Measurements from ENCODE around the gene SPTB. TPM values are rescaled to one million over a fixed set of nuclear protein-coding genes. Genes with fewer than 3 reads are reported as not detected.

SPTB gene
- total and polyA plus RNA-seq, 5 experiments from 2014 or later, result 0.14 TPM; not detected in 4

GRCh38 chr14:64730061-64730440 is 149.7 kb downstream of the SPTB start:
- Mint-ChIP-seq H3K9me3 (no peaks in the 10 kb centered on the region), H3K4me3 (no peak overlapping the region), H3K4me1 (peaks cover 6 to 45% (median 11%) of the 10 kb centered on the region in 4 donors), H3K36me3 (no peaks in the 10 kb centered on the region), H3K27me3 (no peaks in the 10 kb centered on the region), H3K27ac (peak overlapping the region in 4 of 10 donors; percentile 25 to 82 (median 53))
- no peak for ATAC-seq
- POLR2A ChIA-PET, result no interaction called here
- DNase-seq, result peak in 1 of 10 donors; percentile 53

DNA sequence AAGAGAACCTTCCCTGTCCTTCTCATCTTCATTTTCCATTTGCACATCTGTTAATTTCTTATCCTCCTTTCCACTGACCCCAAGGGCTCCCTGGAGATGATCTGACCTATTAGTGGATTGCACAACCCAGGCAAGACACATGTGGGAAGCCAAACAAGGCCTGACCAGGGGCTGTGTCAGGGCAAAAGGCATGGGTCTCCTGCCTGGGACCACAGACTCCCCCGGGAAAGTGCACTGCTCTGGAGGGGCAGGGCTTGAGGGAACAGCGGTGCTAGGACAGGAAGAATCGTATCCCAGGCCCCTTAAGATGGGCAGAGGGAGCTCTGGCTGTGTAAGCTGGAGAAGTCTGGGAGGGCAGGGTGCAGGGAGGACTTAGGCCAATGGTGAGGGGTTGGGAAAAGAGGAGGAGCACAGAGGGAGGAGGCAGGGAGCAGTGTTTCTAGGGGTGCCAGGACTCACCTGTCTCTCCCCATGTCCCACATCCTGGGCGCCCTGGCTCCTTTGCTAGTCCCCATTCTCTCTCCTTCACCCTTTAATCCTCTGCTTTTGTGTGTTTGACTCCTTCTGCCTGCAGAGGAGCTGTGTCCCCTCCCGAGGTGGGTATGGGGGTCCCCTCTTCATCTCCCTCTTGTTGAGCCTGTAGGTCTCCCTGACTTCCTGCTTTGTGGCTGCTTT is 150.2 kb downstream of the SPTB start:
- Mint-ChIP-seq H3K27me3 (no peaks in the 10 kb centered on the region), H3K4me1 (peaks cover 8 to 45% (median 12%) of the 10 kb centered on the region in 4 donors)
- POLR2A ChIA-PET, result no interaction called here

GRCh38 chr14:64728856-64729255 is 150.9 kb downstream of the SPTB start:
- Mint-ChIP-seq H3K4me1 (peaks cover 9 to 47% (median 18%) of the 10 kb centered on the region in 4 donors), H3K36me3 (no peaks in the 10 kb centered on the region), H3K4me3 (no peak overlapping the region), H3K27me3 (no peaks in the 10 kb centered on the region), H3K9me3 (no peaks in the 10 kb centered on the region), H3K27ac (peak overlapping the region in 1 of 10 donors; percentile 43)
- DNase-seq (peak in 1 of 10 donors; percentile 45), ATAC-seq (no peak)
- POLR2A ChIA-PET, result no interaction called here

More for the DNA sequence above, 150.2 kb downstream of the SPTB start:
- ATAC-seq (no peak), DNase-seq (peak in 1 of 10 donors; percentile 56)
- Mint-ChIP-seq H3K4me3 (no peak overlapping the region), H3K36me3 (no peaks in the 10 kb centered on the region), H3K27ac (peak overlapping the region in 5 of 10 donors; percentile 25 to 82 (median 65)), H3K9me3 (no peaks in the 10 kb centered on the region)

GRCh38 chr14:64728106-64728505 is 151.6 kb downstream of the SPTB start:
- Mint-ChIP-seq H3K27ac (peak overlapping the region in 2 of 10 donors; percentile 10 to 79), H3K4me1 (peaks cover 9 to 50% (median 24%) of the 10 kb centered on the region in 4 donors), H3K4me3 (no peak overlapping the region), H3K9me3 (no peaks in the 10 kb centered on the region), H3K27me3 (no peaks in the 10 kb centered on the region), H3K36me3 (no peaks in the 10 kb centered on the region)
- POLR2A ChIA-PET, result no interaction called here
- DNase-seq (peak in 1 of 10 donors; percentile 45), ATAC-seq (no peak)

- H3K27me3 Mint-ChIP-seq, result no peaks in the 10 kb centered on the region
- peak overlapping the region in 1 of 10 donors; percentile 10 for H3K27ac Mint-ChIP-seq
- POLR2A ChIA-PET, result no interaction called here
- H3K9me3 Mint-ChIP-seq, result no peaks in the 10 kb centered on the region
- no peak overlapping the region for H3K4me3 Mint-ChIP-seq
- ATAC-seq (no peak), DNase-seq (peak in 1 of 10 donors; percentile 51)
- H3K36me3 Mint-ChIP-seq, result no peaks in the 10 kb centered on the region
- peaks cover 9 to 55% (median 29%) of the 10 kb centered on the region in 4 donors for H3K4me1 Mint-ChIP-seq
These were observed 152.1 kb downstream of the SPTB start for GRCh38 chr14:64727551-64728071.

GRCh38 chr14:64726585-64726890 is 153.2 kb downstream of the SPTB start:
- Mint-ChIP-seq H3K9me3 (no peaks in the 10 kb centered on the region), H3K36me3 (no peaks in the 10 kb centered on the region), H3K27me3 (no peaks in the 10 kb centered on the region), H3K4me3 (no peak overlapping the region), H3K4me1 (peaks cover 9 to 65% (median 38%) of the 10 kb centered on the region in 4 donors), H3K27ac (peak overlapping the region in 1 of 10 donors; percentile 55)
- ATAC-seq, result no peak
- POLR2A ChIA-PET, result no interaction called here
- DNase-seq, result peak in 1 of 10 donors; percentile 4

- Mint-ChIP-seq H3K27me3 (no peaks in the 10 kb centered on the region), H3K36me3 (no peaks in the 10 kb centered on the region), H3K27ac (peak overlapping the region in 3 of 10 donors; percentile 14 to 91 (median 75)), H3K4me3 (peak overlapping the region in 2 of 10 donors; percentile 14 to 39), H3K9me3 (no peaks in the 10 kb centered on the region), H3K4me1 (peaks cover 9 to 69% (median 41%) of the 10 kb centered on the region in 4 donors)
- ATAC-seq, result no peak
- DNase-seq, result peak in 1 of 10 donors; percentile 11
- POLR2A ChIA-PET, result no interaction called here
These were observed 153.7 kb downstream of the SPTB start for GRCh38 chr14:64725879-64726584.

- no peaks in the 10 kb centered on the region for H3K36me3 Mint-ChIP-seq
- H3K4me3 Mint-ChIP-seq, result peak overlapping the region in 1 of 10 donors; percentile 40
- ATAC-seq (no peak), DNase-seq (peak in 1 of 10 donors; percentile 3)
- no peaks in the 10 kb centered on the region for H3K27me3 Mint-ChIP-seq
- H3K27ac Mint-ChIP-seq, result peak overlapping the region in 3 of 10 donors; percentile 76 to 91 (median 77)
- POLR2A ChIA-PET, result no interaction called here
- H3K9me3 Mint-ChIP-seq, result peaks cover 0 to 2% (median 0%) of the 10 kb centered on the region in 9 donors
- H3K4me1 Mint-ChIP-seq, result peaks cover 9 to 73% (median 41%) of the 10 kb centered on the region in 4 donors
These were observed 154.4 kb downstream of the SPTB start for GRCh38 chr14:64725261-64725815.

- POLR2A ChIA-PET, result interaction anchor here (0.7 kb wide), 1 partner anchor 41 kb away, joined by 3 read pairs; no protein-coding TSS in a partner anchor
- Mint-ChIP-seq H3K27me3 (no peaks in the 10 kb centered on the region), H3K9me3 (peaks cover 0 to 2% (median 0%) of the 10 kb centered on the region in 9 donors), H3K36me3 (no peaks in the 10 kb centered on the region), H3K4me3 (peak overlapping the region in 2 of 10 donors; percentile 66 to 73), H3K27ac (peak overlapping the region in 6 of 10 donors; percentile 18 to 91 (median 56)), H3K4me1 (peaks cover 5 to 75% (median 38%) of the 10 kb centered on the region in 4 donors)
- DNase-seq (peak in 1 of 10 donors; percentile 22), ATAC-seq (no peak)
These were observed 155.2 kb downstream of the SPTB start for GRCh38 chr14:64724578-64724930.

GRCh38 chr14:64723691-64724577 is 155.8 kb downstream of the SPTB start:
- peaks cover 0 to 2% (median 0%) of the 10 kb centered on the region in 9 donors for H3K9me3 Mint-ChIP-seq
- H3K27ac Mint-ChIP-seq, result peak overlapping the region in 8 of 10 donors; percentile 19 to 91 (median 68)
- ATAC-seq (no peak), DNase-seq (peak in 1 of 10 donors; percentile 19)
- H3K4me1 Mint-ChIP-seq, result peaks cover 5 to 76% (median 38%) of the 10 kb centered on the region in 4 donors
- H3K27me3 Mint-ChIP-seq, result no peaks in the 10 kb centered on the region
- H3K36me3 Mint-ChIP-seq, result no peaks in the 10 kb centered on the region
- POLR2A ChIA-PET, result interaction anchor here (0.7 kb wide), 1 partner anchor 41 kb away, joined by 3 read pairs; no protein-coding TSS in a partner anchor
- peak overlapping the region in 5 of 10 donors; percentile 15 to 73 (median 48) for H3K4me3 Mint-ChIP-seq

GRCh38 chr14:64722842-64723447 is 156.8 kb downstream of the SPTB start:
- POLR2A ChIA-PET, result no interaction called here
- DNase-seq, result peak in 1 of 10 donors; percentile 38
- Mint-ChIP-seq H3K4me3 (peak overlapping the region in 4 of 10 donors; percentile 10 to 66 (median 18)), H3K4me1 (peaks cover 5 to 81% (median 39%) of the 10 kb centered on the region in 4 donors), H3K36me3 (no peaks in the 10 kb centered on the region), H3K9me3 (peaks cover 0 to 2% (median 0%) of the 10 kb centered on the region in 9 donors), H3K27ac (peak overlapping the region in 5 of 10 donors; percentile 14 to 91 (median 76)), H3K27me3 (no peaks in the 10 kb centered on the region)
- ATAC-seq, result peak in 1 of 2 donors; percentile 45

Measured in naive thymus-derived CD8-positive, alpha-beta T cell (primary cell).